MM.1S (cell line): ENCODE results near the gene JAKMIP2.

Experiments used
- CTCF ChIP-seq: fragments of 300-600 bp; sonication (generic); IDR thresholded peaks from 2 replicates; pipeline ENCODE4 v1.5.1; 2016; ENCODE audit warnings: antibody characterized with exemption, low read length, mixed read lengths
- EZH2 ChIP-seq: fragments of 300-600 bp; sonication (generic); optimal IDR thresholded peaks from 2 replicates; pipeline ENCODE3; 2017; ENCODE audit warnings: low read depth, mild to moderate bottlenecking, antibody characterized with exemption, low read length, mixed read lengths

- no peak for TF ChIP-seq EZH2
- TF ChIP-seq CTCF, result no peak
These were observed 166.1 kb downstream of the JAKMIP2 start for GRCh38 chr5:147616421-147616820.
